WTC11 (cell line): ENCODE data around the gene APOL6. TPM values are rescaled to one million over a fixed set of nuclear protein-coding genes. Genes with fewer than 3 reads are reported as not detected.

Experiments
- ATAC-seq: fragments of 200-7000 bp; cut with Tn5 transposase; 2 replicates; pipeline ENCODE4 v1.10.0; 2021; ENCODE audit warnings: mild to moderate bottlenecking, moderate library complexity
- CTCF ChIA-PET: fragments of 300-600 bp; sonication (Branson Sonifier 250); formaldehyde crosslinking; loops from one replicate; lab custom pipeline; 2021; ENCODE audit warnings: antibody characterized with exemption; lab: Charles Lee
- POLR2A ChIA-PET: fragments of 350-600 bp; sonication (Branson Sonifier 250); formaldehyde crosslinking; loops from one replicate; lab custom pipeline; 2021; ENCODE audit warnings: antibody characterized with exemption; lab: Charles Lee
- DNase-seq: peaks from one replicate; pipeline ENCODE4 v3.0.0; 2021; ENCODE audit warnings: low spot score
- H3K27ac Mint-ChIP-seq: 2 replicates; pipeline ENCODE4 v1.8.0; 2021; ENCODE audit warnings: mixed read lengths
- H3K27me3 Mint-ChIP-seq: 2 replicates; pipeline ENCODE4 v1.8.0; 2021; ENCODE audit warnings: low read depth, mild to moderate bottlenecking, moderate library complexity, mixed read lengths
- H3K36me3 Mint-ChIP-seq: 2 replicates; pipeline ENCODE4 v1.8.0; 2021; ENCODE audit warnings: mixed read lengths
- H3K4me1 Mint-ChIP-seq: 2 replicates; pipeline ENCODE4 v1.8.0; 2022; ENCODE audit warnings: mixed read lengths
- H3K4me3 Mint-ChIP-seq: 2 replicates; pipeline ENCODE4 v1.8.0; 2021; ENCODE audit warnings: mild to moderate bottlenecking, moderate library complexity, mixed read lengths
- H3K9me3 Mint-ChIP-seq: 2 replicates; pipeline ENCODE4 v1.8.0; 2021; ENCODE audit warnings: mixed read lengths
- FOXK1 ChIP-seq: sonication (generic); formaldehyde crosslinking; IDR thresholded peaks from 2 replicates; pipeline ENCODE4 v1.8.0; 2022; ENCODE audit warnings: mild to moderate bottlenecking, moderate library complexity, missing genetic modification reagents
- MXD4 ChIP-seq: fragments of 250-450 bp; sonication (Bioruptor Pico); IDR thresholded peaks from 2 replicates; pipeline ENCODE4 v1.8.0; 2021; ENCODE audit warnings: mild to moderate bottlenecking, moderate library complexity, borderline replicate concordance
- NFYB ChIP-seq: sonication (generic); formaldehyde crosslinking; conservative IDR thresholded peaks from 2 replicates; pipeline ENCODE4 v1.8.0; 2022; ENCODE audit warnings: low read depth, missing genetic modification reagents
- PRRX2 ChIP-seq: fragments of 250-450 bp; sonication (Bioruptor Pico); IDR thresholded peaks from 2 replicates; pipeline ENCODE4 v1.8.0; 2021; ENCODE audit warnings: mild to moderate bottlenecking
- TP53 ChIP-seq: sonication (generic); formaldehyde crosslinking; IDR thresholded peaks from 2 replicates; pipeline ENCODE4 v1.8.1; 2023; ENCODE audit warnings: mild to moderate bottlenecking, missing genetic modification reagents
- ZNF416 ChIP-seq: fragments of 250-450 bp; sonication (Bioruptor Pico); IDR thresholded peaks from 2 replicates; pipeline ENCODE4 v1.9.0; 2021; ENCODE audit warnings: mild to moderate bottlenecking, inconsistent platforms
- ZNF423 ChIP-seq: fragments of 250-450 bp; sonication (Bioruptor Pico); IDR thresholded peaks from 2 replicates; pipeline ENCODE4 v2.1.2; 2022; ENCODE audit warnings: mild to moderate bottlenecking, moderate library complexity
- total RNA-seq: library from RNA; stranded (reverse); gene quantifications from 3 replicates; pipeline ENCODE4 v1.2.3, GENCODE V29; 2021
- TF ChIP-seq, protein P1 (sequence below): sonication (generic); formaldehyde crosslinking; IDR thresholded peaks from 2 replicates; pipeline ENCODE4 v1.8.1; 2023; ENCODE audit warnings: mild to moderate bottlenecking, missing genetic modification reagents
- TF ChIP-seq, protein P2 (sequence below): fragments of 250-450 bp; sonication (Bioruptor Pico); IDR thresholded peaks from 2 replicates; pipeline ENCODE4 v1.8.0; 2021; ENCODE audit warnings: mild to moderate bottlenecking
- TF ChIP-seq, protein P3 (sequence below): sonication (generic); formaldehyde crosslinking; IDR thresholded peaks from 2 replicates; pipeline ENCODE4 v1.8.1; 2022; ENCODE audit warnings: low read depth, missing genetic modification reagents, borderline replicate concordance
- TF ChIP-seq, protein P4 (sequence below): sonication (generic); formaldehyde crosslinking; IDR thresholded peaks from 2 replicates; pipeline ENCODE4 v1.8.0; 2022; ENCODE audit warnings: mild to moderate bottlenecking, missing genetic modification reagents
- TF ChIP-seq, protein P5 (sequence below): fragments of 200-600 bp; IDR thresholded peaks from 2 replicates; pipeline ENCODE4 v1.8.0; 2022; ENCODE audit warnings: antibody characterized with exemption

APOL6 gene
- total RNA-seq, 1 experiment from 2014 or later: 0.17 TPM

DNA sequence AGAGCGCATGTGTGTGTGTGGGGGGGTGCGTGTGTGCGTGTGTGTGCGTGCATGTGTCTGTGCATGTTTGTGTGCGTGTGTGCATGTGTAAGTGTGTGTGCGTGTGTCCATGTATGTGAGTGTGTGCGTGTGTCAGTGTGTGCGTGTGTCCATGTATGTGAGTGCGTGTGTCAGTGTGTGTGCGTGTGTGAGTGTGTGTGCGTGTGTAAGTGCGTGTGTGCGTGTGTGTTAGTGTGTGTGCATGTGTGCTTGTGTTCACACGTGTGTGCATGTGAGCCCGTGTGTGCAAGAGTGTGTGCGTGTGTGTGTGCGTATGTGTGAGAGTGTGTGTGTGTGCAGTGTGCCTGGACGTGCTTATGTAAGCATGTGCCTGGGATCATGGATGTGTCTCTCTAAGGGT, 14.7 kb upstream of the APOL6 start:
- Mint-ChIP-seq H3K36me3 (no peaks in the 10 kb centered on the region), H3K4me3 (no peak overlapping the region), H3K9me3 (peaks cover 5% of the 10 kb centered on the region), H3K4me1 (peaks cover 42% of the 10 kb centered on the region), H3K27ac (no peak overlapping the region), H3K27me3 (peaks cover 3% of the 10 kb centered on the region)
- ChIA-PET CTCF (no interaction called here), POLR2A (no interaction called here)
- ATAC-seq (no peak), DNase-seq (no peak)
- TF ChIP-seq ZNF416 (CRISPR knock-in tag): no peak
- TF ChIP-seq, protein P1, sequence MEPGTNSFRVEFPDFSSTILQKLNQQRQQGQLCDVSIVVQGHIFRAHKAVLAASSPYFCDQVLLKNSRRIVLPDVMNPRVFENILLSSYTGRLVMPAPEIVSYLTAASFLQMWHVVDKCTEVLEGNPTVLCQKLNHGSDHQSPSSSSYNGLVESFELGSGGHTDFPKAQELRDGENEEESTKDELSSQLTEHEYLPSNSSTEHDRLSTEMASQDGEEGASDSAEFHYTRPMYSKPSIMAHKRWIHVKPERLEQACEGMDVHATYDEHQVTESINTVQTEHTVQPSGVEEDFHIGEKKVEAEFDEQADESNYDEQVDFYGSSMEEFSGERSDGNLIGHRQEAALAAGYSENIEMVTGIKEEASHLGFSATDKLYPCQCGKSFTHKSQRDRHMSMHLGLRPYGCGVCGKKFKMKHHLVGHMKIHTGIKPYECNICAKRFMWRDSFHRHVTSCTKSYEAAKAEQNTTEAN (CRISPR knock-in tag): peak; percentile 98
- TF ChIP-seq, all 79 proteins: peak for 1

DNA sequence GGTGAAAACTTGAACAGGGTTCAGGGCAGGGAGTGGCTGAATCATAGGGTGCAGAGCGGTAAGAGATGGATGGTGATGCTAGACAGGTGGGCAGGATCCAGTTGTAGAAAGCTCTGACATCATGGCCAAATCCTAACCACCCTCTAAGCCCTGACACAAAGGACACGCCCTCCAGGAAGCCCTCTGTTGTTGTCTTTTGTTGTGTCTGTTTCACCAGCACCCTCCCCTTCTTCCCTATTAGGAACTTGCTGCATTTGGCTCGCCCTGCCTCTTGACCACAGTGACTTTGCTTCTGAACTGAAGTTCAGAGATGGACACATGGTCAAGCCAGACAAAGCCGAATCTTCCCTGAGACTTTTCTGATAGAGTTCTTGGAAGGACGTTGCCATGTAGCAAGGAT, 14.2 kb upstream of the APOL6 start:
- Mint-ChIP-seq H3K27ac (no peak overlapping the region), H3K9me3 (peaks cover 5% of the 10 kb centered on the region), H3K4me1 (peaks cover 42% of the 10 kb centered on the region), H3K27me3 (peaks cover 3% of the 10 kb centered on the region), H3K36me3 (no peaks in the 10 kb centered on the region), H3K4me3 (no peak overlapping the region)
- ATAC-seq (no peak), DNase-seq (no peak)
- CTCF ChIA-PET: no interaction called here
- TF ChIP-seq, protein P2, sequence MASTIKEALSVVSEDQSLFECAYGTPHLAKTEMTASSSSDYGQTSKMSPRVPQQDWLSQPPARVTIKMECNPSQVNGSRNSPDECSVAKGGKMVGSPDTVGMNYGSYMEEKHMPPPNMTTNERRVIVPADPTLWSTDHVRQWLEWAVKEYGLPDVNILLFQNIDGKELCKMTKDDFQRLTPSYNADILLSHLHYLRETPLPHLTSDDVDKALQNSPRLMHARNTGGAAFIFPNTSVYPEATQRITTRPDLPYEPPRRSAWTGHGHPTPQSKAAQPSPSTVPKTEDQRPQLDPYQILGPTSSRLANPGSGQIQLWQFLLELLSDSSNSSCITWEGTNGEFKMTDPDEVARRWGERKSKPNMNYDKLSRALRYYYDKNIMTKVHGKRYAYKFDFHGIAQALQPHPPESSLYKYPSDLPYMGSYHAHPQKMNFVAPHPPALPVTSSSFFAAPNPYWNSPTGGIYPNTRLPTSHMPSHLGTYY (CRISPR knock-in tag): no peak
- no peak for TF ChIP-seq TP53 (CRISPR knock-in tag)
- TF ChIP-seq FOXK1 (CRISPR knock-in tag): no peak
- TF ChIP-seq PRRX2 (CRISPR knock-in tag): no peak
- no peak for TF ChIP-seq ZNF416 (CRISPR knock-in tag)
- no peak for TF ChIP-seq NFYB
- no peak for TF ChIP-seq MXD4 (CRISPR knock-in tag)
- POLR2A ChIA-PET: no interaction called here

DNA sequence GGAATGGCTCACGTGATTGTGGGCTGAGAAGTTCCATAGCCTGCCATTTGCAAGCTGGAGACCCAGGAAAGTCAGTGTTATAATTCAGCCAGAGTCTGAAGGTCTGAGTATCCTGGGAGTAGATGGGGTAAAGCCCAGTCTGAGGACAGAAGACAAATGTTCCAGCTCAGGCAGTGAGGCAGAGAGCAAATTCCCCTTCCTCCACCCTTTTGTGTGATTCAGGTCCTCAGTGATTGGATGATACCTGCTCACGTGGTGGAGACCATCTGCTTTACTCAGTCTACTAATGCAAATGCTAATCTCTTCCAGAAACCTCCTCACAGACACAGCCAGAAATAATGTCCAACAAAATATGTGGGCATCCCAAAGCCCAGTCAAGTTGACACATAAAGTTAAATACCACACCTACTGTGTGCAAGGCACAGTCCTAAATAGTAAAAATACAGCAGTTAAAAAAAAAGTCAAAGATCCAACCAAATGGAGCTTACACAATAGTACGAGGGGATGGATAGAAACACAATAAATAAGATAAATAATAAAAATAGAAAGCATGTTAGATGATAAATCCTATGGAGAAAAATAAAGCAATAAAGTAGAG, 13.2 kb upstream of the APOL6 start:
- H3K27ac Mint-ChIP-seq: no peak overlapping the region
- CTCF ChIA-PET: no interaction called here
- peaks cover 5% of the 10 kb centered on the region for H3K9me3 Mint-ChIP-seq
- no peak for TF ChIP-seq MXD4 (CRISPR knock-in tag)
- TF ChIP-seq, protein P3, sequence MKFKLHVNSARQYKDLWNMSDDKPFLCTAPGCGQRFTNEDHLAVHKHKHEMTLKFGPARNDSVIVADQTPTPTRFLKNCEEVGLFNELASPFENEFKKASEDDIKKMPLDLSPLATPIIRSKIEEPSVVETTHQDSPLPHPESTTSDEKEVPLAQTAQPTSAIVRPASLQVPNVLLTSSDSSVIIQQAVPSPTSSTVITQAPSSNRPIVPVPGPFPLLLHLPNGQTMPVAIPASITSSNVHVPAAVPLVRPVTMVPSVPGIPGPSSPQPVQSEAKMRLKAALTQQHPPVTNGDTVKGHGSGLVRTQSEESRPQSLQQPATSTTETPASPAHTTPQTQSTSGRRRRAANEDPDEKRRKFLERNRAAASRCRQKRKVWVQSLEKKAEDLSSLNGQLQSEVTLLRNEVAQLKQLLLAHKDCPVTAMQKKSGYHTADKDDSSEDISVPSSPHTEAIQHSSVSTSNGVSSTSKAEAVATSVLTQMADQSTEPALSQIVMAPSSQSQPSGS (CRISPR knock-in tag): no peak
- TF ChIP-seq ZNF416 (CRISPR knock-in tag): 0 out of 2 replicates have a peak, but pooled peaks have one; percentile 31
- DNase-seq: no peak
- POLR2A ChIA-PET: no interaction called here
- no peak overlapping the region for H3K4me3 Mint-ChIP-seq
- H3K27me3 Mint-ChIP-seq: no peaks in the 10 kb centered on the region; the same call in none of the 2 replicates
- ATAC-seq: no peak
- peaks cover 35% of the 10 kb centered on the region for H3K4me1 Mint-ChIP-seq
- no peaks in the 10 kb centered on the region for H3K36me3 Mint-ChIP-seq

DNA sequence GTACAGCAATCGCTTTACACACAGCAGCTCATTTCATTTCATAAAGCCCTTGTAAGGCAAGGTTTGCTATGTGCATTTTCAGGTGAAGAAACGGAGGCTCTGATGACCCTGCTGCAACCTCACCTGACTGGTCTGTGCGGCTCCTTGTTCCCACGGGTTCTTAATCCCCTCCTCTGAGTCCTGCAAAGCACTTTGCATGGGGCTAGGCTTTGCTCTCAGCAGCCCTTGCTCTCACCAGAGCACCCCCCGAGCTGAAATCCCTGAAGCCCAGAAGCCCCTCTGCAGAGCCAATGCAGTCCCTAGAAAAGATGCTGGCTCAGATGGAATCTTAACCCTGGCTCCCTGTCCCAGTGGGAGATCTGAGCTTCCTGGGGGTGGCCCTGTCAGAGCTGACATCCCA, 11.0 kb upstream of the APOL6 start:
- Mint-ChIP-seq H3K9me3 (peaks cover 5% of the 10 kb centered on the region), H3K27ac (no peak overlapping the region), H3K27me3 (no peaks in the 10 kb centered on the region; the same call in none of the 2 replicates), H3K36me3 (no peaks in the 10 kb centered on the region), H3K4me1 (peaks cover 40% of the 10 kb centered on the region), H3K4me3 (no peak overlapping the region)
- peak; percentile 57 for ATAC-seq
- POLR2A ChIA-PET: interaction anchor here (0.5 kb wide), 1 partner anchor 325 kb away, joined by 4 read pairs; no protein-coding TSS in a partner anchor
- CTCF ChIA-PET: interaction anchor here (0.6 to 2.3 kb wide), 7 partner anchors 10 to 487 kb away, joined by 3 to 7 read pairs (median 3); partner anchors contain the start of genes APOL6 and MB
- TF ChIP-seq TP53 (CRISPR knock-in tag) (no peak), ZNF423 (CRISPR knock-in tag) (no peak)
- TF ChIP-seq, protein P2 (CRISPR knock-in tag): no peak
- TF ChIP-seq, protein P4, sequence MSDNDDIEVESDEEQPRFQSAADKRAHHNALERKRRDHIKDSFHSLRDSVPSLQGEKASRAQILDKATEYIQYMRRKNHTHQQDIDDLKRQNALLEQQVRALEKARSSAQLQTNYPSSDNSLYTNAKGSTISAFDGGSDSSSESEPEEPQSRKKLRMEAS (CRISPR knock-in tag): no peak
- TF ChIP-seq, protein P5, sequence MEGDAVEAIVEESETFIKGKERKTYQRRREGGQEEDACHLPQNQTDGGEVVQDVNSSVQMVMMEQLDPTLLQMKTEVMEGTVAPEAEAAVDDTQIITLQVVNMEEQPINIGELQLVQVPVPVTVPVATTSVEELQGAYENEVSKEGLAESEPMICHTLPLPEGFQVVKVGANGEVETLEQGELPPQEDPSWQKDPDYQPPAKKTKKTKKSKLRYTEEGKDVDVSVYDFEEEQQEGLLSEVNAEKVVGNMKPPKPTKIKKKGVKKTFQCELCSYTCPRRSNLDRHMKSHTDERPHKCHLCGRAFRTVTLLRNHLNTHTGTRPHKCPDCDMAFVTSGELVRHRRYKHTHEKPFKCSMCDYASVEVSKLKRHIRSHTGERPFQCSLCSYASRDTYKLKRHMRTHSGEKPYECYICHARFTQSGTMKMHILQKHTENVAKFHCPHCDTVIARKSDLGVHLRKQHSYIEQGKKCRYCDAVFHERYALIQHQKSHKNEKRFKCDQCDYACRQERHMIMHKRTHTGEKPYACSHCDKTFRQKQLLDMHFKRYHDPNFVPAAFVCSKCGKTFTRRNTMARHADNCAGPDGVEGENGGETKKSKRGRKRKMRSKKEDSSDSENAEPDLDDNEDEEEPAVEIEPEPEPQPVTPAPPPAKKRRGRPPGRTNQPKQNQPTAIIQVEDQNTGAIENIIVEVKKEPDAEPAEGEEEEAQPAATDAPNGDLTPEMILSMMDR: no peak
- DNase-seq: no peak
